B cell (primary cell): ENCODE data around the gene AGAP1. TPM values are rescaled to one million over a fixed set of nuclear protein-coding genes. Genes with fewer than 3 reads are reported as not detected.

Experiments used
- ATAC-seq: fragments of 200-7000 bp; cut with Tn5 transposase; one replicate; pipeline ENCODE4 v1.10.0; 2021; ENCODE audit warnings: low read depth, mild to moderate bottlenecking, moderate number of reproducible peaks, moderate library complexity
- CTCF ChIA-PET: fragments of 350-600 bp; sonication (Branson Sonifier 250); formaldehyde crosslinking; loops from one replicate; lab custom pipeline; 2021; ENCODE audit warnings: antibody characterized with exemption, inconsistent platforms; lab: Charles Lee
- POLR2A ChIA-PET: fragments of 350-600 bp; sonication (Branson Sonifier 250); formaldehyde crosslinking; loops from one replicate; lab custom pipeline; 2021; ENCODE audit warnings: antibody characterized with exemption; lab: Charles Lee
- DNase-seq: peaks from one replicate; pipeline ENCODE4 v3.0.0; 2013
- H2AFZ ChIP-seq: 2 replicates; pipeline ENCODE4 v1.6.1; 2012; ENCODE audit warnings: mild to moderate bottlenecking, low read depth, low read length; ENCODE audit not compliant: insufficient read depth, poor library complexity, severe bottlenecking
- H3K27ac ChIP-seq, 2 donors: 1 replicate in 1 of 2; 2 replicates in 1 of 2; pipeline ENCODE4 v1.5.1; 2012 to 2013; ENCODE audit warnings: low read length in 2 of 2, mild to moderate bottlenecking in 2 of 2, moderate library complexity in 1 of 2
- H3K27me3 ChIP-seq, 4 experiments: fragments of 200-600 bp in 1 of 4; sonication (generic) in 1 of 4; replicated peaks in 1 of 4; 1 replicate in 2 of 4; 2 replicates in 2 of 4; pipeline versions ENCODE4 v1.6.1 to v1.7.0; 2013 to 2016; ENCODE audit warnings: low read length in 3 of 4, mild to moderate bottlenecking in 2 of 4, mixed read lengths in 1 of 4, moderate library complexity in 1 of 4; ENCODE audit not compliant: insufficient read depth in 4 of 4, control insufficient read depth in 3 of 4; ENCODE audit errors: control extremely low read depth in 1 of 4
- H3K36me3 ChIP-seq, 2 experiments: replicated peaks in 1 of 2; 1 replicate in 1 of 2; 2 replicates in 1 of 2; pipeline versions ENCODE4 v1.6.1 to v1.7.1; 2013; ENCODE audit warnings: low read length in 1 of 2; ENCODE audit not compliant: insufficient read depth in 2 of 2, control insufficient read depth in 1 of 2; ENCODE audit errors: control extremely low read depth in 1 of 2, extremely low read depth in 1 of 2
- H3K4me1 ChIP-seq, 2 donors: fragments of 200-600 bp in 1 of 2; sonication (generic) in 1 of 2; 1 replicate in 1 of 2; 2 replicates in 1 of 2; pipeline versions ENCODE4 v1.5.1 to v1.6.1; 2013 to 2017; ENCODE audit warnings: low read length in 2 of 2; ENCODE audit not compliant: control insufficient read depth in 2 of 2, insufficient read depth in 2 of 2
- H3K4me2 ChIP-seq: replicated peaks from 2 replicates; pipeline ENCODE3; 2012; ENCODE audit warnings: mild to moderate bottlenecking, low read depth, low read length; ENCODE audit not compliant: poor library complexity, severe bottlenecking
- H3K4me3 ChIP-seq, 5 experiments: fragments of 200-600 bp in 1 of 5; sonication (generic) in 1 of 5; 1 replicate in 3 of 5; 2 replicates in 2 of 5; pipeline versions ENCODE4 v1.5.1 to v1.7.0; 2011 to 2016; ENCODE audit warnings: low read length in 4 of 5, mild to moderate bottlenecking in 4 of 5, low read depth in 2 of 5, control low read depth in 1 of 5, moderate library complexity in 1 of 5; ENCODE audit not compliant: insufficient read depth in 1 of 5; ENCODE audit errors: control extremely low read depth in 1 of 5, extremely low read depth in 1 of 5
- H3K79me2 ChIP-seq: fragments of 200-600 bp; sonication (generic); one replicate; pipeline ENCODE4 v1.6.0; 2016; ENCODE audit warnings: low read length; ENCODE audit not compliant: control insufficient read depth, insufficient read depth
- H3K9ac ChIP-seq: fragments of 200-600 bp; sonication (generic); 2 replicates; pipeline ENCODE4 v1.6.1; 2017; ENCODE audit warnings: mild to moderate bottlenecking, low read length, moderate library complexity
- H3K9me3 ChIP-seq, 3 donors: one replicate each; pipeline versions ENCODE4 v1.6.1 to v1.7.1; 2013; ENCODE audit warnings: low read length in 2 of 3; ENCODE audit not compliant: control insufficient read depth in 2 of 3, insufficient read depth in 1 of 3; ENCODE audit errors: control extremely low read depth in 1 of 3
- H4K20me1 ChIP-seq: 2 replicates; pipeline ENCODE4 v1.6.0; 2012; ENCODE audit warnings: mild to moderate bottlenecking, low read length; ENCODE audit not compliant: insufficient read depth, control insufficient read depth, poor library complexity, severe bottlenecking
- H3K27ac Mint-ChIP-seq: one replicate; pipeline ENCODE4 v1.8.0; 2021; ENCODE audit warnings: mixed read lengths
- H3K27me3 Mint-ChIP-seq: one replicate; pipeline ENCODE4 v1.8.0; 2021; ENCODE audit warnings: mixed read lengths
- H3K4me1 Mint-ChIP-seq: one replicate; pipeline ENCODE4 v1.8.0; 2021; ENCODE audit warnings: mixed read lengths
- H3K4me3 Mint-ChIP-seq: one replicate; pipeline ENCODE4 v1.8.0; 2021; ENCODE audit warnings: mixed read lengths
- H3K9me3 Mint-ChIP-seq: one replicate; pipeline ENCODE4 v1.8.0; 2022; ENCODE audit warnings: mixed read lengths; ENCODE audit not compliant: insufficient read depth
- CTCF ChIP-seq: fragments of 200-600 bp; IDR thresholded peaks from one replicate; pipeline ENCODE4 v1.8.0; 2022; ENCODE audit warnings: antibody characterized with exemption, mild to moderate bottlenecking
- EZH2 ChIP-seq: IDR thresholded peaks from 2 replicates; pipeline ENCODE4 v1.6.1; 2012; ENCODE audit warnings: borderline replicate concordance, low read depth, mild to moderate bottlenecking, moderate library complexity, low read length; ENCODE audit not compliant: insufficient read depth, poor library complexity, severe bottlenecking
- WGBS: methylation state at CpG from one replicate; pipeline ENCODE4 v1.1.5; 2013; ENCODE audit warnings: missing lambda C conversion rate; ENCODE audit not compliant: insufficient coverage; 5-methylcytosine and 5-hydroxymethylcytosine counted together
- intact Hi-C: fragments of 100-400 bp; cut with micrococcal nuclease; formaldehyde crosslinking; loops from one replicate; pipeline ENCODE4 v1.10.0; 2022
- polyA plus RNA-seq: library from polyadenylated mRNA; depleted of rRNA; stranded (reverse); fragments of >200 nt; gene quantifications from 2 replicates; pipeline ENCODE4 v1.2.3, GENCODE V29; 2012
- total RNA-seq, 2 donors: library from RNA; stranded (reverse); fragments of 120-200 nt in 1 of 2; gene quantifications; 1 replicate in 1 of 2; 2 replicates in 1 of 2; pipeline versions ENCODE4 v1.2.3 to v1.2.4, GENCODE V29; 2013 to 2022

The AGAP1 gene
- total and polyA plus RNA-seq, 2 donors (not counting 1 experiment from before 2014, with no cell fraction given) = 0.01 TPM; not detected in 1

- H3K9me3 Mint-ChIP-seq = no peaks in the 10 kb centered on the region
- peaks cover 3 to 6% of the 10 kb centered on the region in 2 donors for H3K4me1 ChIP-seq
- no peaks in the 10 kb centered on the region for H4K20me1 ChIP-seq
- H2AFZ ChIP-seq = no peak overlapping the region
- no peak for TF ChIP-seq CTCF
- TF ChIP-seq EZH2 = no peak
- peaks cover 0 to 33% (median 1%) of the 10 kb centered on the region in 3 donors for H3K9me3 ChIP-seq
- WGBS = no CpG with 5 or more reads among the region's 12 CpGs
- H3K79me2 ChIP-seq = no peaks in the 10 kb centered on the region
- DNase-seq = no peak
- POLR2A ChIA-PET = no interaction called here
- peaks cover 0 to 61% (median 29%) of the 10 kb centered on the region in 4 experiments for H3K27me3 ChIP-seq
- H3K9ac ChIP-seq = no peak overlapping the region
- ATAC-seq = no peak
- H3K4me3 Mint-ChIP-seq = no peak overlapping the region
- peaks cover 60% of the 10 kb centered on the region for H3K27me3 Mint-ChIP-seq
- peaks cover 4% of the 10 kb centered on the region for H3K4me1 Mint-ChIP-seq
- H3K27ac Mint-ChIP-seq = no peak overlapping the region
- H3K27ac ChIP-seq = no peak overlapping the region
- intact Hi-C loops = no loop called here
- CTCF ChIA-PET = no interaction called here
- no peaks in the 10 kb centered on the region for H3K36me3 ChIP-seq
- H3K4me2 ChIP-seq = no peak overlapping the region
- no peak overlapping the region for H3K4me3 ChIP-seq
Observed at GRCh38 chr2:236180076-236180816, 686.4 kb downstream of the AGAP1 start.

- peaks cover 4% of the 10 kb centered on the region for H3K4me1 Mint-ChIP-seq
- H2AFZ ChIP-seq = no peak overlapping the region
- H3K36me3 ChIP-seq = no peaks in the 10 kb centered on the region
- 71% methylated on average over 1 of the region's 9 CpGs for WGBS
- POLR2A ChIA-PET = no interaction called here
- peaks cover 0 to 35% (median 1%) of the 10 kb centered on the region in 3 donors for H3K9me3 ChIP-seq
- no peaks in the 10 kb centered on the region for H3K9me3 Mint-ChIP-seq
- H3K4me1 ChIP-seq = peaks cover 3 to 6% of the 10 kb centered on the region in 2 donors
- intact Hi-C loops = no loop called here
- no peaks in the 10 kb centered on the region for H3K79me2 ChIP-seq
- no peak overlapping the region for H3K27ac Mint-ChIP-seq
- DNase-seq (no peak), ATAC-seq (no peak)
- H3K9ac ChIP-seq = no peak overlapping the region
- H3K4me2 ChIP-seq = no peak overlapping the region
- no peak overlapping the region for H3K4me3 ChIP-seq
- CTCF ChIA-PET = no interaction called here
- H3K27me3 Mint-ChIP-seq = peaks cover 61% of the 10 kb centered on the region
- TF ChIP-seq EZH2 (no peak), CTCF (peak; percentile 27)
- H4K20me1 ChIP-seq = no peaks in the 10 kb centered on the region
- H3K27me3 ChIP-seq = peaks cover 0 to 58% (median 28%) of the 10 kb centered on the region in 4 experiments
- no peak overlapping the region for H3K27ac ChIP-seq
- no peak overlapping the region for H3K4me3 Mint-ChIP-seq
Observed at GRCh38 chr2:236180831-236181453, 687.1 kb downstream of the AGAP1 start.
